Upper lobe of left lung (tissue), 4 donors: ENCODE data around the gene ATCAY.
"Not testable (repeated sequence)": the region's sequence is repeated elsewhere in the genome, so short reads cannot be mapped to it uniquely, and the experiment has no call there.

Experiments
- CTCF ChIP-seq, 6 experiments: fragments of 450-650 bp in 4 of 6; fragments of 200-600 bp in 2 of 6; sonication (generic) in 2 of 6; IDR thresholded peaks; one replicate each; pipeline ENCODE4 v1.5.1; 2016 to 2019; ENCODE audit warnings: antibody characterized with exemption in 6 of 6
- POLR2AphosphoS5 ChIP-seq, 2 donors: sonication (generic); formaldehyde crosslinking; IDR thresholded peaks; one replicate each; pipeline ENCODE4 v1.5.1; 2017; ENCODE audit warnings: antibody characterized with exemption in 2 of 2

GRCh38 chr19:3967983-3968382, 87.5 kb downstream of the ATCAY start:
- not testable (repeated sequence) for TF ChIP-seq CTCF, POLR2AphosphoS5 (IDR thresholded peaks at IDR 0.05)
